Measurements from ENCODE around the gene GADD45B. TPM values are rescaled to one million over a fixed set of nuclear protein-coding genes. Genes with fewer than 3 reads are reported as not detected.
"Not testable (repeated sequence)": the region's sequence is repeated elsewhere in the genome, so short reads cannot be mapped to it uniquely, and the experiment has no call there.

GADD45B gene
- total and polyA plus RNA-seq, 3 donors from 2014 or later, result 16.9 to 59.7 (median 30.5) TPM

GRCh38 chr19:2460245-2460644 lies 15.7 kb upstream of the GADD45B start:
- intact Hi-C loops (cut with DNase I; ENCODE audit: low total_unique reads), result no loop called here
- Histone ChIP-seq H3K4me3 (no peak overlapping the region), H3K4me1 (peaks cover 18% of the 10 kb centered on the region), H3K27me3 (no peaks in the 10 kb centered on the region), H3K27ac (no peak overlapping the region), H3K36me3 (ENCODE audit: low read depth, missing control alignments) (no peaks in the 10 kb centered on the region), H3K9me3 (no peaks in the 10 kb centered on the region)
- 75 to 93% methylated on average over 1 of the region's 1 CpG for WGBS, 2 donors
- no peak for TF ChIP-seq CTCF (IDR thresholded peaks at IDR 0.05)
- TF ChIP-seq POLR2A (IDR thresholded peaks at IDR 0.05), result no peak
- no peak for DNase-seq

GRCh38 chr19:2461751-2462634 lies 13.9 kb upstream of the GADD45B start:
- Histone ChIP-seq H3K27ac (no peak overlapping the region), H3K27me3 (no peaks in the 10 kb centered on the region), H3K4me3 (peak overlapping the region; percentile 36 to 63), H3K4me1 (peaks cover 10% of the 10 kb centered on the region), H3K36me3 (ENCODE audit: low read depth, missing control alignments) (no peaks in the 10 kb centered on the region), H3K9me3 (no peaks in the 10 kb centered on the region)
- TF ChIP-seq CTCF (IDR thresholded peaks at IDR 0.05) (no peak), POLR2A (IDR thresholded peaks at IDR 0.05) (no peak)
- peak; percentile 60 for DNase-seq
- intact Hi-C loops (cut with DNase I; ENCODE audit: low total_unique reads), result no loop called here
- WGBS, 2 donors, result 1 to 5% methylated on average over 28 to 51 of the region's 62 CpGs

GRCh38 chr19:2462635-2463421 lies 13.1 kb upstream of the GADD45B start:
- intact Hi-C loops (cut with DNase I; ENCODE audit: low total_unique reads), result no loop called here
- TF ChIP-seq CTCF (IDR thresholded peaks at IDR 0.05), result peak in 1 of 3 experiments; percentile 19
- no peak for TF ChIP-seq POLR2A (IDR thresholded peaks at IDR 0.05)
- H3K27ac ChIP-seq, result no peak overlapping the region
- H3K4me3 ChIP-seq, result peak overlapping the region; percentile 36 to 63
- H3K36me3 ChIP-seq (ENCODE audit: low read depth, missing control alignments), result no peaks in the 10 kb centered on the region
- no peaks in the 10 kb centered on the region for H3K27me3 ChIP-seq
- H3K4me1 ChIP-seq, result peaks cover 10% of the 10 kb centered on the region
- 2 to 8% methylated on average over 27 to 46 of the region's 46 CpGs for WGBS, 2 donors
- no peaks in the 10 kb centered on the region for H3K9me3 ChIP-seq
- peak; percentile 91 for DNase-seq

- intact Hi-C loops (cut with DNase I; ENCODE audit: low total_unique reads); H3K27ac ChIP-seq; H3K36me3 ChIP-seq (ENCODE audit: low read depth, missing control alignments); H3K4me3 ChIP-seq; H3K9me3 ChIP-seq; H3K27me3 ChIP-seq; DNase-seq: not testable (repeated sequence)
- peaks cover 10% of the 10 kb centered on the region for H3K4me1 ChIP-seq
- WGBS, 2 donors, result 83 to 95% methylated on average over 5 of the region's 5 CpGs
These were observed 12.2 kb upstream of the GADD45B start for GRCh38 chr19:2463694-2464093.

GRCh38 chr19:2464389-2464788 lies 11.5 kb upstream of the GADD45B start:
- intact Hi-C loops (cut with DNase I; ENCODE audit: low total_unique reads), result no loop called here
- Histone ChIP-seq H3K4me1 (peaks cover 10% of the 10 kb centered on the region), H3K27ac (no peak overlapping the region), H3K9me3 (no peaks in the 10 kb centered on the region), H3K27me3 (no peaks in the 10 kb centered on the region), H3K4me3 (no peak overlapping the region), H3K36me3 (ENCODE audit: low read depth, missing control alignments) (no peaks in the 10 kb centered on the region)
- 81 to 84% methylated on average over 5 of the region's 5 CpGs for WGBS, 2 donors
- TF ChIP-seq CTCF (IDR thresholded peaks at IDR 0.05) (no peak), POLR2A (IDR thresholded peaks at IDR 0.05) (no peak)
- DNase-seq, result no peak
